Fibroblast of skin of back (primary cell): ENCODE results near the gene EMX2. TPM values are rescaled to one million over a fixed set of nuclear protein-coding genes. Genes with fewer than 3 reads are reported as not detected.
"Not testable (repeated sequence)": the region's sequence is repeated elsewhere in the genome, so short reads cannot be mapped to it uniquely, and the experiment has no call there.

Experiments
- DNase-seq: peaks from one replicate; pipeline ENCODE4 v3.0.0-alpha.2; 2013
- polyA plus RNA-seq, 2 experiments: library from polyadenylated mRNA; unstranded; fragments of 120-200 nt; gene quantifications; one replicate each; pipeline ENCODE4 v1.2.1, GENCODE V29; 2013; ENCODE audit not compliant: insufficient read length in 2 of 2

EMX2 gene
- polyA plus RNA-seq (2013, experiment 1 of 2; ENCODE audit: insufficient read length): 11.0 TPM
- polyA plus RNA-seq (2013, experiment 2 of 2; ENCODE audit: insufficient read length): 22.4 TPM

- peak; percentile 54 for DNase-seq
These were observed at the start of gene EMX2 for GRCh38 chr10:117542706-117543224. EMX2 (plus strand) TSS chr10:117542746; CDS start chr10:117543268, 522 bp downstream.

- DNase-seq: no peak
These were observed 46.5 kb upstream of the EMX2 start for GRCh38 chr10:117496031-117496430.

- peak; percentile 79 for DNase-seq
These were observed 45.9 kb upstream of the EMX2 start for GRCh38 chr10:117496616-117497028.

GRCh38 chr10:117497736-117498135 lies 44.8 kb upstream of the EMX2 start:
- no peak for DNase-seq

- peak; percentile 54 for DNase-seq
These were observed 43.1 kb upstream of the EMX2 start for GRCh38 chr10:117499248-117500105.

GRCh38 chr10:117500456-117500855 lies 42.1 kb upstream of the EMX2 start:
- DNase-seq: no peak

GRCh38 chr10:117501460-117502035 lies 41.0 kb upstream of the EMX2 start:
- DNase-seq: no peak

- DNase-seq: no peak
These were observed 39.9 kb upstream of the EMX2 start for GRCh38 chr10:117502421-117503243.

- DNase-seq: peak; percentile 51
These were observed 39.0 kb upstream of the EMX2 start for GRCh38 chr10:117503244-117504205.

GRCh38 chr10:117504562-117504961 lies 38.0 kb upstream of the EMX2 start:
- DNase-seq: no peak

GRCh38 chr10:117507081-117507480 lies 35.5 kb upstream of the EMX2 start:
- DNase-seq: not testable (repeated sequence)

GRCh38 chr10:117509573-117509972 lies 33.0 kb upstream of the EMX2 start:
- DNase-seq: no peak

- no peak for DNase-seq
These were observed 30.8 kb upstream of the EMX2 start for GRCh38 chr10:117511601-117512390.

- DNase-seq: no peak
These were observed 27.6 kb upstream of the EMX2 start for GRCh38 chr10:117514971-117515370.

GRCh38 chr10:117516681-117517080 lies 25.9 kb upstream of the EMX2 start:
- DNase-seq: no peak

- no peak for DNase-seq
These were observed 24.3 kb upstream of the EMX2 start for GRCh38 chr10:117518246-117518645.

GRCh38 chr10:117519286-117519685 lies 23.3 kb upstream of the EMX2 start:
- no peak for DNase-seq

GRCh38 chr10:117519879-117520278 lies 22.7 kb upstream of the EMX2 start:
- DNase-seq: peak; percentile 52

- no peak for DNase-seq
These were observed 11.8 kb upstream of the EMX2 start for GRCh38 chr10:117530791-117531190.

- DNase-seq: no peak
These were observed 11.1 kb upstream of the EMX2 start for GRCh38 chr10:117531371-117532002.
